ENCODE data around the gene ACSS3.
"Not testable (repeated sequence)": the region's sequence is repeated elsewhere in the genome, so short reads cannot be mapped to it uniquely, and the experiment has no call there.

The ACSS3 gene

GRCh38 chr12:81170072-81170471 lies 92.2 kb downstream of the ACSS3 start:
- DNase-seq, result no peak

- DNase-seq, result no peak
Measured at GRCh38 chr12:81172851-81173250, 95.0 kb downstream of the ACSS3 start.

GRCh38 chr12:81174664-81175063 lies 96.8 kb downstream of the ACSS3 start:
- no peak for DNase-seq

- DNase-seq, result peak; percentile 63
Measured at GRCh38 chr12:81176796-81177195, 98.9 kb downstream of the ACSS3 start.

GRCh38 chr12:81181691-81182090 lies 103.8 kb downstream of the ACSS3 start:
- DNase-seq, result no peak

- DNase-seq, result no peak
Measured at GRCh38 chr12:81187686-81188085, 109.8 kb downstream of the ACSS3 start.

- DNase-seq, result no peak
Measured at GRCh38 chr12:81196595-81196994, 118.7 kb downstream of the ACSS3 start.

- not testable (repeated sequence) for DNase-seq
Measured at GRCh38 chr12:81200561-81200960, 122.7 kb downstream of the ACSS3 start.

- DNase-seq, result peak; percentile 19
Measured at GRCh38 chr12:81203671-81204204, 125.9 kb downstream of the ACSS3 start.

- peak; percentile 60 for DNase-seq
Measured at GRCh38 chr12:81205416-81205815, 127.5 kb downstream of the ACSS3 start.

GRCh38 chr12:81206429-81206828 lies 128.6 kb downstream of the ACSS3 start:
- DNase-seq, result peak; percentile 97

- no peak for DNase-seq
Measured at GRCh38 chr12:81207173-81207572, 129.3 kb downstream of the ACSS3 start.

GRCh38 chr12:81207664-81208063 lies 129.8 kb downstream of the ACSS3 start:
- peak; percentile 15 for DNase-seq

GRCh38 chr12:81208187-81208911 lies 130.5 kb downstream of the ACSS3 start:
- DNase-seq, result peak; percentile 20

GRCh38 chr12:81209012-81209411 lies 131.1 kb downstream of the ACSS3 start:
- peak; percentile 21 for DNase-seq

GRCh38 chr12:81209772-81210225 lies 131.9 kb downstream of the ACSS3 start:
- peak; percentile 61 for DNase-seq

GRCh38 chr12:81211306-81211705 lies 133.4 kb downstream of the ACSS3 start:
- DNase-seq, result no peak

GRCh38 chr12:81212996-81213696 lies 135.3 kb downstream of the ACSS3 start:
- DNase-seq, result peak; percentile 82

GRCh38 chr12:81216739-81217138 lies 138.9 kb downstream of the ACSS3 start:
- no peak for DNase-seq

GRCh38 chr12:81221681-81222080 lies 143.8 kb downstream of the ACSS3 start:
- DNase-seq, result no peak

GRCh38 chr12:81222846-81223592 lies 145.1 kb downstream of the ACSS3 start:
- no peak for DNase-seq

- DNase-seq, result no peak
Measured at GRCh38 chr12:81224626-81225025, 146.7 kb downstream of the ACSS3 start.

- DNase-seq, result peak; percentile 95
Measured at GRCh38 chr12:81229759-81230158, 151.9 kb downstream of the ACSS3 start.

Data from DMS53 (cell line).